HG02970 (cell line): Measurements from ENCODE around the gene DUSP8.
"Not testable (repeated sequence)": the region's sequence is repeated elsewhere in the genome, so short reads cannot be mapped to it uniquely, and the experiment has no call there.

ENCODE experiments used
- ATAC-seq: cut with Tn5 transposase; IDR thresholded peaks from one replicate; pipeline ENCODE4 v1.9.1; 2021; ENCODE audit warnings: mild to moderate bottlenecking, moderate library complexity, moderate number of reproducible peaks; ENCODE audit not compliant: unreplicated experiment, low FRiP score

Gene DUSP8

GRCh38 chr11:1517117-1518005, 54.7 kb downstream of the DUSP8 start:
- ATAC-seq, result no peak

GRCh38 chr11:1516273-1517067, 55.6 kb downstream of the DUSP8 start:
- ATAC-seq, result no peak

- no peak for ATAC-seq
These were observed 56.7 kb downstream of the DUSP8 start for GRCh38 chr11:1515082-1516060.

- no peak for ATAC-seq
These were observed 57.6 kb downstream of the DUSP8 start for GRCh38 chr11:1514336-1515061.

- ATAC-seq, result no peak
These were observed 58.5 kb downstream of the DUSP8 start for GRCh38 chr11:1513326-1514296.

GRCh38 chr11:1512531-1513258, 59.4 kb downstream of the DUSP8 start:
- not testable (repeated sequence) for ATAC-seq

GRCh38 chr11:1511937-1512496, 60.1 kb downstream of the DUSP8 start:
- ATAC-seq, result no peak

GRCh38 chr11:1510928-1511327, 61.1 kb downstream of the DUSP8 start:
- no peak for ATAC-seq

- ATAC-seq, result not testable (repeated sequence)
These were observed 61.7 kb downstream of the DUSP8 start for GRCh38 chr11:1510351-1510750.

- ATAC-seq, result no peak
These were observed 62.3 kb downstream of the DUSP8 start for GRCh38 chr11:1509626-1510255.

GRCh38 chr11:1508986-1509385, 63.1 kb downstream of the DUSP8 start:
- no peak for ATAC-seq

- no peak for ATAC-seq
These were observed 63.6 kb downstream of the DUSP8 start for GRCh38 chr11:1508491-1508891.

- no peak for ATAC-seq
These were observed 64.5 kb downstream of the DUSP8 start for GRCh38 chr11:1507381-1508140.

- no peak for ATAC-seq
These were observed 65.1 kb downstream of the DUSP8 start for GRCh38 chr11:1506981-1507380.

- ATAC-seq, result no peak
These were observed 66.6 kb downstream of the DUSP8 start for GRCh38 chr11:1505480-1505879.

- no peak for ATAC-seq
These were observed 67.3 kb downstream of the DUSP8 start for GRCh38 chr11:1504581-1505290.
